NT2/D1 (cell line): ENCODE data around the gene EDIL3.

Experiments
- YY1 ChIP-seq: IDR thresholded peaks from 2 replicates; pipeline ENCODE4 v1.6.1; 2011; ENCODE audit not compliant: insufficient read length, insufficient read depth
- ZNF274 ChIP-seq: IDR thresholded peaks from 2 replicates; pipeline ENCODE4 v1.6.1; 2011; ENCODE audit warnings: mild to moderate bottlenecking, low read depth, low read length

DNA sequence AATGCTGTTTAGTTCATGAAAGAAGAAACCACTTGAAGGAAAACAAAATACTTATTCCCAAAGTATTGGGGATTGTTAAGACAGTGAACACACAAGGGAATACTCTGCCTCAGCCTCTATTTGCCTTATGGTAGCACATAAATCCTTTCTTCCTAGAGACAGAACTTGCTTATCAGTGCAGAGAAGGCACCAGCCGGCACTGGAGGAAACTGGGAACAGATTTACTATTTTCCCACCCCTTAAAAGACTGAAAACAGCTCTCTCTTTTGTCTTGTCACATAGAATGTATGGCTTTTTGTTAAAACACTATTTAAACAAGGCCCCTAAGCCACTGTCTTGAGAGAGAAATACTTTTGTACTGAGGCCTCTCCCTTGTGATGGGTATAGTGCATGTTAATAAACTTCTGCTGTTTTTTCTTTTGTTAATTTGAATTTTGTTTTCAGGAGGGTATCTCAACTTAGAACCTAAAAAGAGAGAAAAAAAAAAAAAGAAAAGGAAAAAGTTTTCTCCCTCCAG is 40.7 kb upstream of the EDIL3 start:
- TF ChIP-seq ZNF274 (no peak), YY1 (no peak)
